GM21526 (cell line): ENCODE measurements around the gene KRTAP12-1.

Experiments used
- ATAC-seq: cut with Tn5 transposase; IDR thresholded peaks from one replicate; pipeline ENCODE4 v1.9.1; 2021; ENCODE audit warnings: moderate library complexity; ENCODE audit not compliant: unreplicated experiment, low FRiP score

KRTAP12-1 gene

GRCh38 chr21:44681861-44682579 lies at the start of gene KRTAP12-1:
TSS of gene KRTAP12-1 (minus strand) at chr21:44682163. CDS start at chr21:44682123, 40 bp downstream.
- ATAC-seq: no peak

GRCh38 chr21:44730951-44731579 lies 49.1 kb upstream of the KRTAP12-1 start:
- ATAC-seq: no peak

- no peak for ATAC-seq
Measured at GRCh38 chr21:44730028-44730395, 48.0 kb upstream of the KRTAP12-1 start.

GRCh38 chr21:44729336-44730027 lies 47.5 kb upstream of the KRTAP12-1 start:
- no peak for ATAC-seq

- no peak for ATAC-seq
Measured at GRCh38 chr21:44728716-44729115, 46.8 kb upstream of the KRTAP12-1 start.

- ATAC-seq: no peak
Measured at GRCh38 chr21:44727757-44728156, 45.8 kb upstream of the KRTAP12-1 start.

GRCh38 chr21:44727321-44727720 lies 45.4 kb upstream of the KRTAP12-1 start:
- no peak for ATAC-seq

- no peak for ATAC-seq
Measured at GRCh38 chr21:44726826-44727225, 44.9 kb upstream of the KRTAP12-1 start.

GRCh38 chr21:44724926-44725325 lies 43.0 kb upstream of the KRTAP12-1 start:
- ATAC-seq: no peak

- ATAC-seq: no peak
Measured at GRCh38 chr21:44724196-44724595, 42.2 kb upstream of the KRTAP12-1 start.

GRCh38 chr21:44723177-44724131 lies 41.5 kb upstream of the KRTAP12-1 start:
- ATAC-seq: no peak

- ATAC-seq: no peak
Measured at GRCh38 chr21:44722731-44723130, 40.8 kb upstream of the KRTAP12-1 start.

GRCh38 chr21:44720170-44720569 lies 38.2 kb upstream of the KRTAP12-1 start:
- ATAC-seq: no peak

GRCh38 chr21:44718571-44718970 lies 36.6 kb upstream of the KRTAP12-1 start:
- no peak for ATAC-seq

- no peak for ATAC-seq
Measured at GRCh38 chr21:44718093-44718492, 36.1 kb upstream of the KRTAP12-1 start.

- ATAC-seq: no peak
Measured at GRCh38 chr21:44716984-44717383, 35.0 kb upstream of the KRTAP12-1 start.

- ATAC-seq: no peak
Measured at GRCh38 chr21:44714905-44715304, 32.9 kb upstream of the KRTAP12-1 start.

GRCh38 chr21:44713846-44714245 lies 31.9 kb upstream of the KRTAP12-1 start:
- ATAC-seq: no peak

GRCh38 chr21:44713130-44713529 lies 31.2 kb upstream of the KRTAP12-1 start:
- no peak for ATAC-seq

GRCh38 chr21:44712203-44713028 lies 30.5 kb upstream of the KRTAP12-1 start:
- ATAC-seq: no peak
